Activated CD4-positive, alpha-beta T cell treated with anti-CD3 and anti-CD28 coated beads, Interleukin-2, amount 10 ng/mL, durations not matched to agents 24 days and 14 days (primary cell): ENCODE results near the gene NEXN. TPM values are rescaled to one million over a fixed set of nuclear protein-coding genes. Genes with fewer than 3 reads are reported as not detected.
"Not testable (repeated sequence)": the region's sequence is repeated elsewhere in the genome, so short reads cannot be mapped to it uniquely, and the experiment has no call there.

Experiments
- DNase-seq: peaks from one replicate; pipeline ENCODE4 v3.0.0; 2022
- H3K27ac Mint-ChIP-seq: one replicate; pipeline ENCODE4 v1.8.0; 2022; ENCODE audit warnings: mild to moderate bottlenecking, mixed read lengths
- H3K27me3 Mint-ChIP-seq: one replicate; pipeline ENCODE4 v1.8.0; 2022; ENCODE audit warnings: mixed read lengths
- H3K36me3 Mint-ChIP-seq: one replicate; pipeline ENCODE4 v1.8.0; 2022; ENCODE audit warnings: low read depth, mild to moderate bottlenecking, mixed read lengths
- H3K4me1 Mint-ChIP-seq: one replicate; pipeline ENCODE4 v1.8.0; 2021; ENCODE audit warnings: mixed read lengths
- H3K4me3 Mint-ChIP-seq: one replicate; pipeline ENCODE4 v1.8.0; 2022; ENCODE audit warnings: mild to moderate bottlenecking, moderate library complexity, mixed read lengths
- H3K9me3 Mint-ChIP-seq: one replicate; pipeline ENCODE4 v1.8.0; 2021; ENCODE audit warnings: mixed read lengths
- intact Hi-C: fragments of 100-400 bp; cut with micrococcal nuclease; formaldehyde crosslinking; loops from one replicate; pipeline ENCODE4 v1.15.1; 2023
- total RNA-seq: library from RNA; stranded (reverse); gene quantifications from 2 replicates; pipeline ENCODE4 v1.2.3, GENCODE V29; 2022

The NEXN gene
- total RNA-seq, 1 donor from 2014 or later, result 0.44 TPM

- H3K9me3 Mint-ChIP-seq, H3K27me3 Mint-ChIP-seq, intact Hi-C loops, H3K4me3 Mint-ChIP-seq, DNase-seq, H3K27ac Mint-ChIP-seq: not testable (repeated sequence)
- H3K36me3 Mint-ChIP-seq, result peaks cover 26% of the 10 kb centered on the region
- peaks cover 26% of the 10 kb centered on the region for H3K4me1 Mint-ChIP-seq
Observed at GRCh38 chr1:77983352-77983996, 95.0 kb downstream of the NEXN start.

DNA sequence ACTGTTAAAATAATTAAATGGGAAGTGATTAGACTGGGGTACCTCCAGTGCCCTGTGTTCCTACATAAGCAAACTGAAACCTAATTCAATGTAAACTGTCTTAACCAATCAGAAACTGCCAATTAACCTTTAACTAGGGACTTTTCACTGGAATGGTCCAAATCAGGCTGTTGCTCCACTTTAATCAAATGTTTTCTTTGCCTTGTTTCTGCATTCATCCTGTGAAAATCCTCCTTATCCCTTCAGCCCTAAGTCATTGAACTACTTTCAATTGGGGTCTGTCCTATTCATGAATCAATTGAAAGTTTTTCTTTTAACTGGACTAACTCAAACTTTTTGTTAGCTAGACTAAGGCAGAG is 95.6 kb downstream of the NEXN start:
- Mint-ChIP-seq H3K4me1 (peaks cover 26% of the 10 kb centered on the region), H3K27ac (no peak overlapping the region)

GRCh38 chr1:77984629-77985028 is 96.2 kb downstream of the NEXN start:
- intact Hi-C loops, result loop anchor here (5.0 kb wide), 1 partner anchor 53 kb away; no protein-coding TSS in a partner anchor
- Mint-ChIP-seq H3K36me3 (peaks cover 26% of the 10 kb centered on the region), H3K27me3 (no peaks in the 10 kb centered on the region), H3K4me3 (no peak overlapping the region), H3K9me3 (no peaks in the 10 kb centered on the region), H3K4me1 (peaks cover 28% of the 10 kb centered on the region), H3K27ac (no peak overlapping the region)
- no peak for DNase-seq

More for the DNA sequence above, 95.6 kb downstream of the NEXN start:
- no peak for DNase-seq
- Mint-ChIP-seq H3K27me3 (no peaks in the 10 kb centered on the region), H3K9me3 (no peaks in the 10 kb centered on the region), H3K4me3 (no peak overlapping the region), H3K36me3 (peaks cover 26% of the 10 kb centered on the region)
- intact Hi-C loops, result no loop called here

DNA sequence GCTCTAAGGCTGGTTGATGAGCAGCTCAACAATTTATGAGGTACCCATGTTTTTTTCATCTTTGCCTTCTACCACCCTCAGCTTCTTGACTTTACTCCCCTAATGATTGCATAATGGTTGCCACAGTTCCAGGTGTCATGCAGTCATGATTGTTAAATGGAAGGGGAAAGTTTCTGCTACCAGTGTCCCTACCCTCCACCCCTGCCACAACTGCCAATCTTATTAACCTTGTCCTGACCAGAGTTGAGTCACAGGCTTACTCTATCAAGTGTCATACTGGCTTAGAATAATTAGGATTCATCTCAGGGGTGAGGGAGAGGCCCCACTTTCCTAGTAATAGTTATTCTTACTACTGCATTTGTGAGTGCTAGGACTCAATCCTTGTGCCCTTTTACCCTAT is 98.4 kb downstream of the NEXN start:
- peaks cover 22% of the 10 kb centered on the region for H3K4me1 Mint-ChIP-seq
- H3K9me3 Mint-ChIP-seq, result no peaks in the 10 kb centered on the region
- intact Hi-C loops, result loop anchor here (5.0 kb wide), 1 partner anchor 50 kb away; no protein-coding TSS in a partner anchor
- H3K27me3 Mint-ChIP-seq, result no peaks in the 10 kb centered on the region
- H3K36me3 Mint-ChIP-seq, result peaks cover 19% of the 10 kb centered on the region
- no peak overlapping the region for H3K4me3 Mint-ChIP-seq
- H3K27ac Mint-ChIP-seq, result no peak overlapping the region
- no peak for DNase-seq

DNA sequence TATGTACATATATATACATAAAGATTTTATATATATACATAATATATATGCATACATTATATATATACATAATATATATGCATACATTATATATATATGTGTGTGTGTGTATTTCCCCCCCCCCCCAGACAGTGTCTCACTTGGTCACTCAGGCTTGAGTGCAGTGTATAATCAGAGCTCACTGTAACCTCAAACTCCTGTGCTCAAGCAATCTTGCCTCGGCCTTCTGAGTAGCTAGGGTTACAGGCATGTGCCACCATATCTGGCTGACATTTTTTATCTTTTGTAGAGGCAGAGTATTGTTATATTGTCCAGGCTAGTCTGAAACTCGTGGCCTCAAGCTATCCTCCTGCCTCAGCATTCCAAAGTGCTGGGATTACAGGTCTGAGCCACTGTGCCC is 99.5 kb downstream of the NEXN start:
- Mint-ChIP-seq H3K4me3 (no peak overlapping the region), H3K9me3 (no peaks in the 10 kb centered on the region), H3K27ac (no peak overlapping the region), H3K36me3 (peaks cover 19% of the 10 kb centered on the region), H3K4me1 (peaks cover 22% of the 10 kb centered on the region), H3K27me3 (no peaks in the 10 kb centered on the region)
- DNase-seq, result no peak
- intact Hi-C loops, result loop anchor here (5.0 kb wide), 1 partner anchor 49 kb away; no protein-coding TSS in a partner anchor

DNA sequence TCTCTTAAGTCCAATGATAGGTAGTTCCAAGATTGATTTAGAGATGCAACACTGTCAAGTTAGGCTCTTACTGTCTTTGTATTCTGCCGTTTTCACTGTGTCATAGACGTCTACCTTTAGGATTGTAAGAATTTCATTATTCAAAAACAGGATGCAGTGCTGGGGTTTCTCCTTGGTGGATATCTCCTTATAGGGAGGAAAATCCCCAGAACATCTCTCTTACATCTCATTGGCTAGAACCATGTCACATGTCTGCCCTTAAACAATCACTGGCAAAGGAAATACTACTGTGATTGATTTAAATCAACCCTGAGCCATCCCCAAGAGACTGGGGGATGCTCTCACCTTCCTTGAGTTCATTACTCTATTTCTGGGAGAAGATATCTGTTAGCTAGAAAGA is 101.3 kb downstream of the NEXN start:
- Mint-ChIP-seq H3K27me3 (no peaks in the 10 kb centered on the region), H3K36me3 (peaks cover 14% of the 10 kb centered on the region), H3K4me3 (no peak overlapping the region), H3K27ac (no peak overlapping the region), H3K9me3 (no peaks in the 10 kb centered on the region), H3K4me1 (peaks cover 15% of the 10 kb centered on the region)
- intact Hi-C loops, result loop anchor here (5.0 kb wide), 1 partner anchor 48 kb away; no protein-coding TSS in a partner anchor
- DNase-seq, result no peak

GRCh38 chr1:77990629-77991204 is 102.3 kb downstream of the NEXN start:
- Mint-ChIP-seq H3K4me1 (peaks cover 14% of the 10 kb centered on the region), H3K4me3 (no peak overlapping the region), H3K9me3 (no peaks in the 10 kb centered on the region), H3K27ac (no peak overlapping the region), H3K27me3 (no peaks in the 10 kb centered on the region), H3K36me3 (peaks cover 15% of the 10 kb centered on the region)
- DNase-seq, result no peak
- intact Hi-C loops, result no loop called here

- H3K4me1 Mint-ChIP-seq, result peaks cover 14% of the 10 kb centered on the region
- H3K27ac Mint-ChIP-seq, result no peak overlapping the region
- intact Hi-C loops, result no loop called here
- H3K27me3 Mint-ChIP-seq, result no peaks in the 10 kb centered on the region
- peaks cover 13% of the 10 kb centered on the region for H3K36me3 Mint-ChIP-seq
- DNase-seq, result no peak
- H3K4me3 Mint-ChIP-seq, result no peak overlapping the region
- no peaks in the 10 kb centered on the region for H3K9me3 Mint-ChIP-seq
Observed at GRCh38 chr1:77991638-77992037, 103.2 kb downstream of the NEXN start.

Other genes with a start within 250 kb of the NEXN start
- gene ZZZ3, start 206.0 kb upstream of the NEXN start, total RNA-seq, result 36.9 and 41.6 TPM in 2 replicates
- gene USP33, start 128.8 kb upstream of the NEXN start, total RNA-seq, result 39.9 and 47.4 TPM in 2 replicates
- 7.5 and 7.6 TPM in 2 replicates for gene MIGA1, start 109.0 kb upstream of the NEXN start, total RNA-seq
- gene FUBP1, start 90.4 kb downstream of the NEXN start, total RNA-seq, result 278 and 284 TPM in 2 replicates
- gene DNAJB4, start 116.3 kb downstream of the NEXN start, total RNA-seq, result 10.3 and 11.0 TPM in 2 replicates
- 0.05 TPM in 1 of 2 replicates, not detected in the other for gene GIPC2, start 157.3 kb downstream of the NEXN start, total RNA-seq